HG03060 (cell line): Measurements from ENCODE around the gene CTNND2.

Experiments used
- ATAC-seq: cut with Tn5 transposase; IDR thresholded peaks from one replicate; pipeline ENCODE4 v1.9.1; 2021; ENCODE audit warnings: low read depth, moderate number of reproducible peaks; ENCODE audit not compliant: unreplicated experiment

Gene CTNND2

GRCh38 chr5:11780641-11781345 is 123.5 kb downstream of the CTNND2 start:
- no peak for ATAC-seq

GRCh38 chr5:11777096-11777495 is 127.2 kb downstream of the CTNND2 start:
- ATAC-seq: no peak

GRCh38 chr5:11770310-11770709 is 133.9 kb downstream of the CTNND2 start:
- ATAC-seq: no peak

- no peak for ATAC-seq
Observed at GRCh38 chr5:11760934-11761603, 143.2 kb downstream of the CTNND2 start.

- ATAC-seq: no peak
Observed at GRCh38 chr5:11758321-11758720, 145.9 kb downstream of the CTNND2 start.

GRCh38 chr5:11757661-11758060 is 146.6 kb downstream of the CTNND2 start:
- ATAC-seq: no peak

GRCh38 chr5:11737010-11737409 is 167.2 kb downstream of the CTNND2 start:
- ATAC-seq: no peak

- no peak for ATAC-seq
Observed at GRCh38 chr5:11734369-11734768, 169.9 kb downstream of the CTNND2 start.

- no peak for ATAC-seq
Observed at GRCh38 chr5:11733840-11734192, 170.4 kb downstream of the CTNND2 start.

- no peak for ATAC-seq
Observed at GRCh38 chr5:11733185-11733839, 170.9 kb downstream of the CTNND2 start.

- ATAC-seq: no peak
Observed at GRCh38 chr5:11724940-11725339, 179.3 kb downstream of the CTNND2 start.

GRCh38 chr5:11719888-11720481 is 184.3 kb downstream of the CTNND2 start:
- ATAC-seq: no peak

GRCh38 chr5:11715461-11716196 is 188.6 kb downstream of the CTNND2 start:
- ATAC-seq: no peak

- no peak for ATAC-seq
Observed at GRCh38 chr5:11711932-11712331, 192.3 kb downstream of the CTNND2 start.

- ATAC-seq: no peak
Observed at GRCh38 chr5:11709021-11709420, 195.2 kb downstream of the CTNND2 start.

- ATAC-seq: no peak
Observed at GRCh38 chr5:11704916-11705315, 199.3 kb downstream of the CTNND2 start.

GRCh38 chr5:11700391-11700790 is 203.9 kb downstream of the CTNND2 start:
- no peak for ATAC-seq

- no peak for ATAC-seq
Observed at GRCh38 chr5:11692636-11693035, 211.6 kb downstream of the CTNND2 start.

GRCh38 chr5:11687498-11687897 is 216.7 kb downstream of the CTNND2 start:
- ATAC-seq: no peak

GRCh38 chr5:11684607-11685006 is 219.6 kb downstream of the CTNND2 start:
- ATAC-seq: no peak

- no peak for ATAC-seq
Observed at GRCh38 chr5:11683666-11684065, 220.6 kb downstream of the CTNND2 start.
